GM23338 (cell line): ENCODE data around the gene MAN2B2. TPM values are rescaled to one million over a fixed set of nuclear protein-coding genes. Genes with fewer than 3 reads are reported as not detected.

Source experiments
- ATAC-seq: fragments of 200-7000 bp; cut with Tn5 transposase; 3 replicates; pipeline ENCODE4 v1.9.1; 2020
- DNase-seq: peaks from one replicate; pipeline ENCODE4 v3.0.0-alpha.2; 2015; ENCODE audit warnings: low spot score
- H2AFZ ChIP-seq: fragments of 200-600 bp; sonication (generic); 2 replicates; pipeline ENCODE4 v1.8.0; 2016; ENCODE audit warnings: antibody characterized with exemption, mild to moderate bottlenecking, moderate library complexity
- H3F3A ChIP-seq: fragments of 200-600 bp; sonication (generic); replicated peaks from 2 replicates; pipeline ENCODE4 v1.8.0; 2017; ENCODE audit warnings: antibody characterized with exemption, mixed run types, low read depth
- H3K27ac ChIP-seq: fragments of 200-600 bp; sonication (generic); 2 replicates; pipeline ENCODE4 v1.6.1; 2016; ENCODE audit warnings: low read depth
- H3K27me3 ChIP-seq: fragments of 200-600 bp; sonication (generic); 2 replicates; pipeline ENCODE4 v1.8.0; 2016; ENCODE audit warnings: mild to moderate bottlenecking, mixed run types, moderate library complexity; ENCODE audit not compliant: insufficient read depth
- H3K36me3 ChIP-seq: fragments of 200-600 bp; sonication (generic); 2 replicates; pipeline ENCODE4 v1.8.0; 2016; ENCODE audit warnings: mild to moderate bottlenecking; ENCODE audit not compliant: insufficient read depth
- H3K4me1 ChIP-seq: fragments of 200-600 bp; sonication (generic); 2 replicates; pipeline ENCODE4 v1.8.0; 2016; ENCODE audit warnings: mild to moderate bottlenecking, moderate library complexity; ENCODE audit not compliant: insufficient read depth
- H3K4me2 ChIP-seq: fragments of 200-600 bp; sonication (generic); 2 replicates; pipeline ENCODE4 v1.7.1; 2017; ENCODE audit warnings: mixed run types
- H3K4me3 ChIP-seq: fragments of 200-600 bp; sonication (generic); 2 replicates; pipeline ENCODE4 v1.6.1; 2016; ENCODE audit warnings: mixed run types
- H3K79me2 ChIP-seq: fragments of 200-600 bp; sonication (generic); replicated peaks from 2 replicates; pipeline ENCODE4 v1.8.0; 2017; ENCODE audit warnings: mild to moderate bottlenecking; ENCODE audit not compliant: insufficient read depth
- H3K9me2 ChIP-seq: fragments of 200-600 bp; sonication (generic); 2 replicates; pipeline ENCODE4 v1.8.0; 2017; ENCODE audit not compliant: insufficient read depth
- H4K20me1 ChIP-seq: fragments of 200-600 bp; sonication (generic); replicated peaks from 2 replicates; pipeline ENCODE4 v1.8.0; 2017; ENCODE audit warnings: mild to moderate bottlenecking; ENCODE audit not compliant: insufficient read depth
- H3K27ac Mint-ChIP-seq: 2 replicates; pipeline ENCODE4 v1.8.0; 2020; ENCODE audit warnings: inconsistent platforms, mild to moderate bottlenecking, moderate library complexity, mixed read lengths
- H3K27me3 Mint-ChIP-seq: 3 replicates; pipeline ENCODE4 v1.8.0; 2022; ENCODE audit warnings: low read depth, mild to moderate bottlenecking, moderate library complexity, mixed read lengths, inconsistent platforms; ENCODE audit not compliant: insufficient read depth, poor library complexity
- H3K36me3 Mint-ChIP-seq: 3 replicates; pipeline ENCODE4 v1.8.0; 2021; ENCODE audit warnings: low read depth, mild to moderate bottlenecking, inconsistent platforms, moderate library complexity, mixed read lengths
- H3K4me1 Mint-ChIP-seq: 3 replicates; pipeline ENCODE4 v1.8.0; 2020; ENCODE audit warnings: mild to moderate bottlenecking, inconsistent platforms, mixed read lengths
- H3K4me3 Mint-ChIP-seq: 3 replicates; pipeline ENCODE4 v1.8.0; 2021; ENCODE audit warnings: moderate library complexity, mild to moderate bottlenecking, inconsistent platforms, mixed read lengths
- H3K9me3 Mint-ChIP-seq: 3 replicates; pipeline ENCODE4 v1.8.0; 2020; ENCODE audit warnings: moderate library complexity, mild to moderate bottlenecking, inconsistent platforms, mixed read lengths
- EZH2phosphoT487 ChIP-seq: fragments of 200-600 bp; sonication (generic); IDR thresholded peaks from one replicate; pipeline ENCODE4 v1.8.1; 2018; ENCODE audit warnings: antibody characterized with exemption; ENCODE audit not compliant: unreplicated experiment
- NANOG ChIP-seq: IDR thresholded peaks from 2 replicates; pipeline ENCODE4 v1.6.1; 2016; ENCODE audit warnings: antibody characterized with exemption, borderline replicate concordance
- POLR2AphosphoS5 ChIP-seq: IDR thresholded peaks from 2 replicates; pipeline ENCODE4 v1.6.1; 2016; ENCODE audit warnings: antibody characterized with exemption, low read depth
- STAT1 ChIP-seq: IDR thresholded peaks from one replicate; pipeline ENCODE4 v1.6.1; 2016; ENCODE audit warnings: antibody characterized with exemption; ENCODE audit not compliant: unreplicated experiment
- ZNF331 ChIP-seq: fragments of 250-450 bp; sonication (Bioruptor Pico); IDR thresholded peaks from 2 replicates; pipeline ENCODE4 v1.5.0; 2020; ENCODE audit warnings: low read depth, mild to moderate bottlenecking, moderate library complexity
- polyA plus RNA-seq: library from polyadenylated mRNA; unstranded; fragments of >200 nt; fragmentation: Nextera tagmentation; extraction: Ambion mirVana; gene quantifications from 2 replicates; pipeline ENCODE4 v1.2.1, GENCODE V29; 2016
- total RNA-seq: library from RNA; depleted of rRNA; stranded (reverse); fragments of >200 nt; shearing (Covaris generic); gene quantifications from 2 replicates; pipeline ENCODE4 v1.2.3, GENCODE V29; 2014
- TF ChIP-seq, protein P1 (sequence below): IDR thresholded peaks from one replicate; pipeline ENCODE4 v1.6.1; 2018; ENCODE audit warnings: antibody characterized with exemption; ENCODE audit not compliant: unreplicated experiment
- TF ChIP-seq, protein P2 (sequence below): fragments of 250-450 bp; sonication (Bioruptor Pico); IDR thresholded peaks from 2 replicates; pipeline ENCODE4 v1.5.0; 2020; ENCODE audit warnings: mild to moderate bottlenecking, moderate library complexity
- TF ChIP-seq, protein P3 (sequence below): IDR thresholded peaks from 2 replicates; pipeline ENCODE4 v1.6.1; 2016; ENCODE audit warnings: antibody characterized with exemption

The MAN2B2 gene
- total and polyA plus RNA-seq, 2 experiments from 2014 or later, result 1.6 to 6.9 TPM

DNA sequence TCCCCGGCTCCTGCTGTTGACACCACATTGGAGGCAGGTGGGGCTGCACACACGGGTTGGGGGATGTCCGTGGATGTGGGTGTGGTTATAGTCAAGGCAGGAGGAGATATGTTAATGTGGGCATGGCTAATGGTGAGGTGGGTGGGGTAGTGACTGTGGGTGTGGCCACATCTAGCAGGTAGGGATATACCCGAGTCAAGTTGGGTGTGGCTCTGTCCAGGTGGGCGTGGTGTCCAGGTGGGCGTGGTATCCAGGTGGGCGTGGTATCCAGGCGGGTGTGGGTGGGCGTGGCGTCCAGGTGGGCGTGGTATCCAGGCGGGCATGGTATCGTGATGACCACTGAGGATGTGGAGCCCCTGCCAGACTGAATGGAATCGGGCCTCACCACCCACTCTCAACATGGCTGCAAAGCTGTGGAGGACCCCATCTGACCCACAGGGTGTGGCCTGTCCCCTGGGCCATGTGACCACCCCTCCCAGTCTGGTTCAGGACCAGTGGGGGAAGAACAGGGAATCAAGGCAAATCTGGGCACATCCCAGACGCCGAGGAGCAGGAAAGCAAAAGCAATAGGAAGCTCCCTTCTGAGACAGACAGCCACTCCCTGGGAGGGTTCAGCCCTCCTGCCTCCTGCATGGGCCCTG is 21.0 kb downstream of the MAN2B2 start:
- Mint-ChIP-seq H3K4me1 (no peaks in the 10 kb centered on the region), H3K27ac (no peak overlapping the region), H3K9me3 (no peaks in the 10 kb centered on the region; the same call in 2 of the 3 replicates), H3K36me3 (no peaks in the 10 kb centered on the region), H3K27me3 (peaks cover 9% of the 10 kb centered on the region), H3K4me3 (no peak overlapping the region)
- Histone ChIP-seq H3K79me2 (no peaks in the 10 kb centered on the region), H3K27me3 (no peaks in the 10 kb centered on the region), H3K4me3 (no peak overlapping the region), H3K27ac (no peak overlapping the region), H2AFZ (no peak overlapping the region), H3K9me2 (no peaks in the 10 kb centered on the region), H3K4me2 (no peak overlapping the region), H4K20me1 (no peaks in the 10 kb centered on the region), H3F3A (no peaks in the 10 kb centered on the region), H3K4me1 (no peaks in the 10 kb centered on the region), H3K36me3 (no peaks in the 10 kb centered on the region)
- ATAC-seq, result peak; percentile 93
- TF ChIP-seq POLR2AphosphoS5 (no peak), EZH2phosphoT487 (no peak), STAT1 (no peak), NANOG (no peak), ZNF331 (CRISPR knock-in tag) (no peak)
- TF ChIP-seq, protein P1, sequence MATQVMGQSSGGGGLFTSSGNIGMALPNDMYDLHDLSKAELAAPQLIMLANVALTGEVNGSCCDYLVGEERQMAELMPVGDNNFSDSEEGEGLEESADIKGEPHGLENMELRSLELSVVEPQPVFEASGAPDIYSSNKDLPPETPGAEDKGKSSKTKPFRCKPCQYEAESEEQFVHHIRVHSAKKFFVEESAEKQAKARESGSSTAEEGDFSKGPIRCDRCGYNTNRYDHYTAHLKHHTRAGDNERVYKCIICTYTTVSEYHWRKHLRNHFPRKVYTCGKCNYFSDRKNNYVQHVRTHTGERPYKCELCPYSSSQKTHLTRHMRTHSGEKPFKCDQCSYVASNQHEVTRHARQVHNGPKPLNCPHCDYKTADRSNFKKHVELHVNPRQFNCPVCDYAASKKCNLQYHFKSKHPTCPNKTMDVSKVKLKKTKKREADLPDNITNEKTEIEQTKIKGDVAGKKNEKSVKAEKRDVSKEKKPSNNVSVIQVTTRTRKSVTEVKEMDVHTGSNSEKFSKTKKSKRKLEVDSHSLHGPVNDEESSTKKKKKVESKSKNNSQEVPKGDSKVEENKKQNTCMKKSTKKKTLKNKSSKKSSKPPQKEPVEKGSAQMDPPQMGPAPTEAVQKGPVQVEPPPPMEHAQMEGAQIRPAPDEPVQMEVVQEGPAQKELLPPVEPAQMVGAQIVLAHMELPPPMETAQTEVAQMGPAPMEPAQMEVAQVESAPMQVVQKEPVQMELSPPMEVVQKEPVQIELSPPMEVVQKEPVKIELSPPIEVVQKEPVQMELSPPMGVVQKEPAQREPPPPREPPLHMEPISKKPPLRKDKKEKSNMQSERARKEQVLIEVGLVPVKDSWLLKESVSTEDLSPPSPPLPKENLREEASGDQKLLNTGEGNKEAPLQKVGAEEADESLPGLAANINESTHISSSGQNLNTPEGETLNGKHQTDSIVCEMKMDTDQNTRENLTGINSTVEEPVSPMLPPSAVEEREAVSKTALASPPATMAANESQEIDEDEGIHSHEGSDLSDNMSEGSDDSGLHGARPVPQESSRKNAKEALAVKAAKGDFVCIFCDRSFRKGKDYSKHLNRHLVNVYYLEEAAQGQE, result no peak
- TF ChIP-seq, protein P2, sequence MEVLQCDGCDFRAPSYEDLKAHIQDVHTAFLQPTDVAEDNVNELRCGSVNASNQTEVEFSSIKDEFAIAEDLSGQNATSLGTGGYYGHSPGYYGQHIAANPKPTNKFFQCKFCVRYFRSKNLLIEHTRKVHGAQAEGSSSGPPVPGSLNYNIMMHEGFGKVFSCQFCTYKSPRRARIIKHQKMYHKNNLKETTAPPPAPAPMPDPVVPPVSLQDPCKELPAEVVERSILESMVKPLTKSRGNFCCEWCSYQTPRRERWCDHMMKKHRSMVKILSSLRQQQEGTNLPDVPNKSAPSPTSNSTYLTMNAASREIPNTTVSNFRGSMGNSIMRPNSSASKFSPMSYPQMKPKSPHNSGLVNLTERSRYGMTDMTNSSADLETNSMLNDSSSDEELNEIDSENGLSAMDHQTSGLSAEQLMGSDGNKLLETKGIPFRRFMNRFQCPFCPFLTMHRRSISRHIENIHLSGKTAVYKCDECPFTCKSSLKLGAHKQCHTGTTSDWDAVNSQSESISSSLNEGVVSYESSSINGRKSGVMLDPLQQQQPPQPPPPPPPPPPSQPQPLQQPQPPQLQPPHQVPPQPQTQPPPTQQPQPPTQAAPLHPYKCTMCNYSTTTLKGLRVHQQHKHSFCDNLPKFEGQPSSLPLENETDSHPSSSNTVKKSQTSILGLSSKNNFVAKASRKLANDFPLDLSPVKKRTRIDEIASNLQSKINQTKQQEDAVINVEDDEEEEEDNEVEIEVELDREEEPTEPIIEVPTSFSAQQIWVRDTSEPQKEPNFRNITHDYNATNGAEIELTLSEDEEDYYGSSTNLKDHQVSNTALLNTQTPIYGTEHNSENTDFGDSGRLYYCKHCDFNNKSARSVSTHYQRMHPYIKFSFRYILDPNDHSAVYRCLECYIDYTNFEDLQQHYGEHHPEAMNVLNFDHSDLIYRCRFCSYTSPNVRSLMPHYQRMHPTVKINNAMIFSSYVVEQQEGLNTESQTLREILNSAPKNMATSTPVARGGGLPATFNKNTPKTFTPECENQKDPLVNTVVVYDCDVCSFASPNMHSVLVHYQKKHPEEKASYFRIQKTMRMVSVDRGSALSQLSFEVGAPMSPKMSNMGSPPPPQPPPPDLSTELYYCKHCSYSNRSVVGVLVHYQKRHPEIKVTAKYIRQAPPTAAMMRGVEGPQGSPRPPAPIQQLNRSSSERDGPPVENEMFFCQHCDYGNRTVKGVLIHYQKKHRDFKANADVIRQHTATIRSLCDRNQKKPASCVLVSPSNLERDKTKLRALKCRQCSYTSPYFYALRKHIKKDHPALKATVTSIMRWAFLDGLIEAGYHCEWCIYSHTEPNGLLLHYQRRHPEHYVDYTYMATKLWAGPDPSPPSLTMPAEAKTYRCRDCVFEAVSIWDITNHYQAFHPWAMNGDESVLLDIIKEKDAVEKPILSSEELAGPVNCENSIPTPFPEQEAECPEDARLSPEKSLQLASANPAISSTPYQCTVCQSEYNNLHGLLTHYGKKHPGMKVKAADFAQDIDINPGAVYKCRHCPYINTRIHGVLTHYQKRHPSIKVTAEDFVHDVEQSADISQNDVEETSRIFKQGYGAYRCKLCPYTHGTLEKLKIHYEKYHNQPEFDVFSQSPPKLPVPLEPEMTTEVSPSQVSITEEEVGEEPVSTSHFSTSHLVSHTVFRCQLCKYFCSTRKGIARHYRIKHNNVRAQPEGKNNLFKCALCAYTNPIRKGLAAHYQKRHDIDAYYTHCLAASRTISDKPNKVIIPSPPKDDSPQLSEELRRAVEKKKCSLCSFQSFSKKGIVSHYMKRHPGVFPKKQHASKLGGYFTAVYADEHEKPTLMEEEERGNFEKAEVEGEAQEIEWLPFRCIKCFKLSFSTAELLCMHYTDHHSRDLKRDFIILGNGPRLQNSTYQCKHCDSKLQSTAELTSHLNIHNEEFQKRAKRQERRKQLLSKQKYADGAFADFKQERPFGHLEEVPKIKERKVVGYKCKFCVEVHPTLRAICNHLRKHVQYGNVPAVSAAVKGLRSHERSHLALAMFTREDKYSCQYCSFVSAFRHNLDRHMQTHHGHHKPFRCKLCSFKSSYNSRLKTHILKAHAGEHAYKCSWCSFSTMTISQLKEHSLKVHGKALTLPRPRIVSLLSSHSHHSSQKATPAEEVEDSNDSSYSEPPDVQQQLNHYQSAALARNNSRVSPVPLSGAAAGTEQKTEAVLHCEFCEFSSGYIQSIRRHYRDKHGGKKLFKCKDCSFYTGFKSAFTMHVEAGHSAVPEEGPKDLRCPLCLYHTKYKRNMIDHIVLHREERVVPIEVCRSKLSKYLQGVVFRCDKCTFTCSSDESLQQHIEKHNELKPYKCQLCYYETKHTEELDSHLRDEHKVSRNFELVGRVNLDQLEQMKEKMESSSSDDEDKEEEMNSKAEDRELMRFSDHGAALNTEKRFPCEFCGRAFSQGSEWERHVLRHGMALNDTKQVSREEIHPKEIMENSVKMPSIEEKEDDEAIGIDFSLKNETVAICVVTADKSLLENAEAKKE (CRISPR knock-in tag), result no peak
- TF ChIP-seq, protein P3, sequence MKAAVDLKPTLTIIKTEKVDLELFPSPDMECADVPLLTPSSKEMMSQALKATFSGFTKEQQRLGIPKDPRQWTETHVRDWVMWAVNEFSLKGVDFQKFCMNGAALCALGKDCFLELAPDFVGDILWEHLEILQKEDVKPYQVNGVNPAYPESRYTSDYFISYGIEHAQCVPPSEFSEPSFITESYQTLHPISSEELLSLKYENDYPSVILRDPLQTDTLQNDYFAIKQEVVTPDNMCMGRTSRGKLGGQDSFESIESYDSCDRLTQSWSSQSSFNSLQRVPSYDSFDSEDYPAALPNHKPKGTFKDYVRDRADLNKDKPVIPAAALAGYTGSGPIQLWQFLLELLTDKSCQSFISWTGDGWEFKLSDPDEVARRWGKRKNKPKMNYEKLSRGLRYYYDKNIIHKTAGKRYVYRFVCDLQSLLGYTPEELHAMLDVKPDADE, result no peak
- peak; percentile 75 for DNase-seq
